ENCODE measurements around the gene TNFSF13. TPM values are rescaled to one million over a fixed set of nuclear protein-coding genes. Genes with fewer than 3 reads are reported as not detected.

Gene TNFSF13
- polyA plus RNA-seq, 6 donors from 2014 or later = 32.2 to 43.1 (median 38.5) TPM

DNA sequence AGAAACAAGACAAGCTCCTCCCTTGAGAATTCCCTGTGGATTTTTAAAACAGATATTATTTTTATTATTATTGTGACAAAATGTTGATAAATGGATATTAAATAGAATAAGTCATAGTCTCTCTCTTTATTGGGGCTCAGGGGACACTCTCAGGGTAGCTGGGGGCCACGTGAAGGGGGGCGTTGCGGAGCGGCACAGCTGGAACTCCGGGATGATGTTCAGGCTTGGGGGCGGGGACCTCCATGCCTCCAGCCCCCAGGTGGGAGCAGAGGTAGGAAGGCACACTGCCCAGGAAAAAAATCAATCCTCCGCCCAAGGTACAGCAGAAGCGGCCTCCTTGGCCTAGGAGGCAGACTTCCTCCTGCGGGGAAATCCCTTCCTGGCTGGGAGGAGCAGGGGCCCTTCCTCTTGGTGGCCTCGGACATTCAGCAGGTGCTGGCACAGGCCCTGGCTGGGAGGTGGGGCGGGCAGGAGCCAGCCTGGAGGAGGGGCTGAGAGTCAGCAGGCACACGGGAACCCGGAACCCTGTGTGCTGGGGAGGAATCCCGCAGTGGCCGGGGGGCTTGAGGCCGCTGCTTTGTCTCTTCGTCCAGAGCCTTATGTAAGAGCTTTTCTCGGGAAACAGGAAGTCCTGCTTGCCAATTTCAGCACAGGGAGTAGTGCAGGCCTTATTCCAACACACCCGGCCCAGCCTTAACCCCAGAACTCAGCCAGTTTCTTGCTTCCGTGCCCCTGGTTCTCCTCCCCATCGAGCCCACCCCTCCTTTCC is 591 bp upstream of the TNFSF13 start:
- ATAC-seq (ENCODE audit: low read depth in 2 of 2) = peak; percentile 14 to 24
- Mint-ChIP-seq H3K4me3 (peak overlapping the region; percentile 90 to 98 (median 96)), H3K27me3 (no peaks in the 10 kb centered on the region), H3K9me3 (no peaks in the 10 kb centered on the region), H3K27ac (peak overlapping the region; percentile 84 to 99 (median 98)), H3K36me3 (no peaks in the 10 kb centered on the region), H3K4me1 (peaks cover 68 to 77% (median 76%) of the 10 kb centered on the region in 3 donors)
- peak; percentile 61 for DNase-seq

GRCh38 chr17:7559320-7560171 is 996 bp downstream of the TNFSF13 start:
- ATAC-seq (ENCODE audit: low read depth in 2 of 2) = no peak
- DNase-seq = no peak
- H3K27me3 Mint-ChIP-seq = no peaks in the 10 kb centered on the region
- peak overlapping the region; percentile 90 to 98 (median 96) for H3K4me3 Mint-ChIP-seq
- H3K27ac Mint-ChIP-seq = peak overlapping the region; percentile 83 to 99 (median 98)
- no peaks in the 10 kb centered on the region for H3K9me3 Mint-ChIP-seq
- H3K36me3 Mint-ChIP-seq = no peaks in the 10 kb centered on the region
- peaks cover 58 to 67% (median 66%) of the 10 kb centered on the region in 3 donors for H3K4me1 Mint-ChIP-seq

- Mint-ChIP-seq H3K4me3 (peak overlapping the region; percentile 90 to 98 (median 96)), H3K27ac (peak overlapping the region; percentile 95 to 99 (median 99)), H3K9me3 (no peaks in the 10 kb centered on the region), H3K27me3 (no peaks in the 10 kb centered on the region), H3K4me1 (peaks cover 52 to 61% (median 58%) of the 10 kb centered on the region in 3 donors), H3K36me3 (no peaks in the 10 kb centered on the region)
- ATAC-seq (ENCODE audit: low read depth in 2 of 2) (peak; percentile 22 to 27), DNase-seq (peak; percentile 66)
These were observed 1.9 kb downstream of the TNFSF13 start for GRCh38 chr17:7560172-7561027.

- Mint-ChIP-seq H3K27me3 (no peaks in the 10 kb centered on the region), H3K36me3 (no peaks in the 10 kb centered on the region), H3K9me3 (no peaks in the 10 kb centered on the region), H3K4me3 (peak overlapping the region; percentile 90 to 98 (median 96)), H3K4me1 (peaks cover 49 to 59% (median 54%) of the 10 kb centered on the region in 3 donors), H3K27ac (peak overlapping the region; percentile 95 to 99 (median 99))
- peak; percentile 58 to 61 for ATAC-seq (ENCODE audit: low read depth in 2 of 2)
- peak; percentile 82 for DNase-seq
These were observed 2.6 kb downstream of the TNFSF13 start for GRCh38 chr17:7561028-7561575.

- H3K4me1 Mint-ChIP-seq = peaks cover 49 to 54% (median 54%) of the 10 kb centered on the region in 3 donors
These were observed 3.1 kb downstream of the TNFSF13 start, which contains the start of gene SENP3 for GRCh38 chr17:7561589-7562207. SENP3 (plus strand) TSS chr17:7561919; CDS start chr17:7563077, 1,158 bp downstream.

GRCh38 chr17:7562208-7562605 is 3.7 kb downstream of the TNFSF13 start:
- H3K4me3 Mint-ChIP-seq = peak overlapping the region; percentile 87 to 98 (median 90)

More at GRCh38 chr17:7561589-7562207, 3.1 kb downstream of the TNFSF13 start, which contains the start of gene SENP3:
- Mint-ChIP-seq H3K4me3 (peak within 1 kb of the TSS; percentile 90 to 98 (median 96)), H3K27me3 (no peaks in the 10 kb centered on the region), H3K9me3 (no peaks in the 10 kb centered on the region), H3K27ac (peak within 1 kb of the TSS; percentile 95 to 99 (median 99)), H3K36me3 (no peaks in the 10 kb centered on the region)
- ATAC-seq (ENCODE audit: low read depth in 2 of 2) (peak; percentile 75 to 77), DNase-seq (peak; percentile 93)

GRCh38 chr17:7563115-7563869 is 4.7 kb downstream of the TNFSF13 start:
- peaks cover 44 to 49% (median 49%) of the 10 kb centered on the region in 3 donors for H3K4me1 Mint-ChIP-seq
- peak overlapping the region in 3 of 6 donors; percentile 47 to 98 (median 59) for H3K27ac Mint-ChIP-seq
- ATAC-seq (ENCODE audit: low read depth in 2 of 2) = no peak
- peaks cover 5 to 8% of the 10 kb centered on the region in 2 donors for H3K36me3 Mint-ChIP-seq
- DNase-seq = no peak
- no peaks in the 10 kb centered on the region for H3K27me3 Mint-ChIP-seq
- no peaks in the 10 kb centered on the region for H3K9me3 Mint-ChIP-seq
- peak overlapping the region; percentile 69 to 98 (median 90) for H3K4me3 Mint-ChIP-seq

More at GRCh38 chr17:7562208-7562605, 3.7 kb downstream of the TNFSF13 start:
- ATAC-seq (ENCODE audit: low read depth in 2 of 2) (no peak), DNase-seq (no peak)
- Mint-ChIP-seq H3K36me3 (peaks cover 0 to under 1% of the 10 kb centered on the region in 2 donors), H3K27ac (peak overlapping the region in 5 of 6 donors; percentile 79 to 99 (median 94)), H3K9me3 (no peaks in the 10 kb centered on the region), H3K27me3 (no peaks in the 10 kb centered on the region), H3K4me1 (peaks cover 49 to 54% (median 53%) of the 10 kb centered on the region in 3 donors)

DNA sequence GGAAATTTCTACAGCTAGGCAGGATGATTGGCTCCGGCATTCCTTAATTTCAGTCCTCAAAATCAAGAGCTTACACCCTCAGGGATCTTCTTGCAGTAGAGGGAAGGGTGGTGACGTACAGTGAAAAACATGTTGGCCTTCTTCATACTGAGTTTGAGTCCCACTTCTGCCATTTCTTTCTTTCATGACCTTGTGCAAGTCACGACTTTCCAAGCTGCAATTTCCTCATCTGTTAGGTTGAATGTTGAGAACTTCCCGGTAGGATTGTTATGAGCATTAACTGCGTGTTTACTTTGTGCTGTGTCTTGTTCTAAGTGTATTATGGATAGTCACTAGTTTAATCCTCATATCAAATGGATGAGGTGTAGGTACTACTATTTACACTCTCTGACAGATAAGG is 11.0 kb downstream of the TNFSF13 start:
- Mint-ChIP-seq H3K9me3 (peaks cover 0 to 1% (median 0%) of the 10 kb centered on the region in 7 donors), H3K27me3 (no peaks in the 10 kb centered on the region), H3K4me1 (peaks cover 24 to 35% (median 27%) of the 10 kb centered on the region in 3 donors), H3K36me3 (peaks cover 5 to 22% of the 10 kb centered on the region in 2 donors), H3K27ac (no peak overlapping the region), H3K4me3 (peak overlapping the region in 1 of 8 donors; percentile 39)
- no peak for ATAC-seq (ENCODE audit: low read depth in 2 of 2)
- no peak for DNase-seq

- H3K27me3 Mint-ChIP-seq = no peaks in the 10 kb centered on the region
These were observed 11.8 kb downstream of the TNFSF13 start for GRCh38 chr17:7570351-7570750.

GRCh38 chr17:7572338-7572587 is 13.7 kb downstream of the TNFSF13 start:
- Mint-ChIP-seq H3K27ac (peak overlapping the region; percentile 99 to 100 (median 99)), H3K36me3 (peaks cover 14 to 21% of the 10 kb centered on the region in 2 donors), H3K4me3 (peak overlapping the region; percentile 95 to 100 (median 98)), H3K9me3 (peaks cover 0 to 1% (median 0%) of the 10 kb centered on the region in 7 donors), H3K4me1 (peaks cover 28 to 49% (median 35%) of the 10 kb centered on the region in 3 donors), H3K27me3 (no peaks in the 10 kb centered on the region)
- no peak for DNase-seq
- ATAC-seq (ENCODE audit: low read depth in 2 of 2) = peak; percentile 82

More at GRCh38 chr17:7570351-7570750, 11.8 kb downstream of the TNFSF13 start:
- ATAC-seq (ENCODE audit: low read depth in 2 of 2) = no peak
- Mint-ChIP-seq H3K4me3 (peak overlapping the region in 3 of 8 donors; percentile 21 to 97 (median 69)), H3K36me3 (peaks cover 5 to 22% of the 10 kb centered on the region in 2 donors), H3K27ac (peak overlapping the region in 3 of 6 donors; percentile 93 to 99 (median 94)), H3K4me1 (peaks cover 25 to 35% (median 35%) of the 10 kb centered on the region in 3 donors), H3K9me3 (peaks cover 0 to 1% (median 0%) of the 10 kb centered on the region in 7 donors)
- no peak for DNase-seq

GRCh38 chr17:7572588-7573323 is 14.2 kb downstream of the TNFSF13 start:
- DNase-seq = peak; percentile 100
- Mint-ChIP-seq H3K27ac (peak overlapping the region; percentile 99 to 100 (median 99)), H3K4me1 (peaks cover 24 to 49% (median 35%) of the 10 kb centered on the region in 3 donors), H3K4me3 (peak overlapping the region; percentile 95 to 100 (median 98)), H3K27me3 (no peaks in the 10 kb centered on the region), H3K36me3 (peaks cover 15 to 16% of the 10 kb centered on the region in 2 donors), H3K9me3 (peaks cover 0 to 1% (median 0%) of the 10 kb centered on the region in 7 donors)
- ATAC-seq (ENCODE audit: low read depth in 2 of 2) = peak in 1 of 2 donors; percentile 1

Data from naive B cell (primary cell).